Effector memory CD8-positive, alpha-beta T cell (primary cell): Measurements from ENCODE around the gene C11orf24.
"Not testable (repeated sequence)": the region's sequence is repeated elsewhere in the genome, so short reads cannot be mapped to it uniquely, and the experiment has no call there.

Experiments
- ATAC-seq: fragments of 150-1000 bp; cut with Tn5 transposase; replicated peaks from 2 replicates; pipeline ENCODE4 v1.10.0; 2021; ENCODE audit warnings: mild to moderate bottlenecking, moderate library complexity
- DNase-seq, 3 experiments: peaks; one replicate each; pipeline ENCODE4 v3.0.0; 2021
- H3K27ac Mint-ChIP-seq, 2 donors: one replicate each; pipeline ENCODE4 v1.8.0; 2022; ENCODE audit warnings: mild to moderate bottlenecking in 2 of 2, mixed read lengths in 2 of 2, moderate library complexity in 2 of 2
- H3K27me3 Mint-ChIP-seq, 2 donors: one replicate each; pipeline ENCODE4 v1.8.0; 2022; ENCODE audit warnings: mixed read lengths in 2 of 2
- H3K36me3 Mint-ChIP-seq: one replicate; pipeline ENCODE4 v1.8.0; 2022; ENCODE audit warnings: mild to moderate bottlenecking, moderate library complexity, mixed read lengths; ENCODE audit not compliant: insufficient read depth
- H3K4me1 Mint-ChIP-seq, 2 donors: one replicate each; pipeline ENCODE4 v1.8.0; 2022; ENCODE audit warnings: low read depth in 2 of 2, mixed read lengths in 2 of 2
- H3K4me3 Mint-ChIP-seq, 2 donors: one replicate each; pipeline ENCODE4 v1.8.0; 2022; ENCODE audit warnings: mild to moderate bottlenecking in 2 of 2, mixed read lengths in 2 of 2, moderate library complexity in 2 of 2
- H3K9me3 Mint-ChIP-seq, 2 donors: one replicate each; pipeline ENCODE4 v1.8.0; 2022; ENCODE audit warnings: mixed read lengths in 2 of 2

Gene C11orf24

DNA sequence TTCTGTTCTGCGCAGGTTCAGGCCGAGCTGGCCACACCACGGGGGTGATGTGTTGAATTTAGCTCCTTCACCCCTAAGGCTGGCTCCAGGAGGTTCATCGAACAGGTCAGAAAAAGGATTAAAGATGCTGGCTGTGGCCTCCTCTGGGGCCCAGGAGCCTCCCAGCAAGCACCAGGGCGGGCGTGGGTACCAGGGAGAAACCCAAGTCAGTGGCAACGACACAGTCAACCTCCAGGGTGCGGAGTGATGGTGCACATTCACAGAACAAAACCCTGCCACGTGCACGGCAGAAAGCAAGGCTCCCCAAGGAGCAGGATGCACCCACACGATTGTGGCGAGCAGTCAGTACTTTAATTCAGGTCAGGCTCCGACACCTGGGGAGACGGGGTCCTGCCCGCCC lies 10.8 kb downstream of the C11orf24 start:
- Mint-ChIP-seq H3K4me1 (peaks cover 6 to 8% of the 10 kb centered on the region in 2 donors), H3K4me3 (no peak overlapping the region), H3K9me3 (no peaks in the 10 kb centered on the region), H3K27me3 (peaks cover 0 to 8% of the 10 kb centered on the region in 2 donors), H3K27ac (no peak overlapping the region), H3K36me3 (peaks cover 10% of the 10 kb centered on the region)
- no peak for DNase-seq
- ATAC-seq: no peak

- no peaks in the 10 kb centered on the region for H3K9me3 Mint-ChIP-seq
- no peak for ATAC-seq
- H3K4me3 Mint-ChIP-seq: no peak overlapping the region
- DNase-seq: no peak
- H3K27me3 Mint-ChIP-seq: peaks cover 0 to 9% of the 10 kb centered on the region in 2 donors
- no peak overlapping the region for H3K27ac Mint-ChIP-seq
- H3K36me3 Mint-ChIP-seq: peaks cover 10% of the 10 kb centered on the region
- H3K4me1 Mint-ChIP-seq: peaks cover 6 to 8% of the 10 kb centered on the region in 2 donors
Observed at GRCh38 chr11:68260484-68260883, 11.3 kb downstream of the C11orf24 start.

- H3K27ac Mint-ChIP-seq: no peak overlapping the region
- DNase-seq (no peak), ATAC-seq (no peak)
- no peak overlapping the region for H3K4me3 Mint-ChIP-seq
- H3K4me1 Mint-ChIP-seq: peaks cover 0 to 8% of the 10 kb centered on the region in 2 donors
- H3K9me3 Mint-ChIP-seq: no peaks in the 10 kb centered on the region
- peaks cover 12% of the 10 kb centered on the region for H3K36me3 Mint-ChIP-seq
- peaks cover 0 to 14% of the 10 kb centered on the region in 2 donors for H3K27me3 Mint-ChIP-seq
Observed at GRCh38 chr11:68259122-68259959, 12.4 kb downstream of the C11orf24 start.

DNA sequence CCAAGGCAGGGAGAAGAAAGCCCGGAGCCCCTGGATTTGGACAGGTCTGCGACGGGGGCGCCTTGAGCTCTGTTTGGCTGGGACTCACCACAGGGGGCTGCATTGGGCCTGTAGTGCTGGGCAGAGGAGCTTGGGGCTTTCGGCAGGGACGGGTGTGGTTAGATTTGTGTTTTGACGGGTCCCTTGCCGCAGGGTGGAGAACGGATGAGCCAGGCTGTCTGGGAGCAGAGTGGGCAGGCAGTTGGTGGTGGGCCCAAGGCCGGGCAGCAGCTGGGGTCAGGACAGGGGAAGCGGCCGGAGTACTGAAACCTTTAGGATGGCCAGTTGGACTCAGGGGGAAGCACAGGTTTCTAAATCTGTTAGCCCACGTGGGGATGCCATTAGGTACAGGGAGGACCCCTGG lies 13.4 kb downstream of the C11orf24 start:
- ATAC-seq: no peak
- no peak for DNase-seq
- H3K4me1 Mint-ChIP-seq: peaks cover 0 to 8% of the 10 kb centered on the region in 2 donors
- peaks cover 0 to 24% of the 10 kb centered on the region in 2 donors for H3K27me3 Mint-ChIP-seq
- H3K9me3 Mint-ChIP-seq: no peaks in the 10 kb centered on the region
- H3K36me3 Mint-ChIP-seq: peaks cover 12% of the 10 kb centered on the region
- no peak overlapping the region for H3K4me3 Mint-ChIP-seq
- peak overlapping the region in 1 of 2 donors; percentile 78 for H3K27ac Mint-ChIP-seq

DNA sequence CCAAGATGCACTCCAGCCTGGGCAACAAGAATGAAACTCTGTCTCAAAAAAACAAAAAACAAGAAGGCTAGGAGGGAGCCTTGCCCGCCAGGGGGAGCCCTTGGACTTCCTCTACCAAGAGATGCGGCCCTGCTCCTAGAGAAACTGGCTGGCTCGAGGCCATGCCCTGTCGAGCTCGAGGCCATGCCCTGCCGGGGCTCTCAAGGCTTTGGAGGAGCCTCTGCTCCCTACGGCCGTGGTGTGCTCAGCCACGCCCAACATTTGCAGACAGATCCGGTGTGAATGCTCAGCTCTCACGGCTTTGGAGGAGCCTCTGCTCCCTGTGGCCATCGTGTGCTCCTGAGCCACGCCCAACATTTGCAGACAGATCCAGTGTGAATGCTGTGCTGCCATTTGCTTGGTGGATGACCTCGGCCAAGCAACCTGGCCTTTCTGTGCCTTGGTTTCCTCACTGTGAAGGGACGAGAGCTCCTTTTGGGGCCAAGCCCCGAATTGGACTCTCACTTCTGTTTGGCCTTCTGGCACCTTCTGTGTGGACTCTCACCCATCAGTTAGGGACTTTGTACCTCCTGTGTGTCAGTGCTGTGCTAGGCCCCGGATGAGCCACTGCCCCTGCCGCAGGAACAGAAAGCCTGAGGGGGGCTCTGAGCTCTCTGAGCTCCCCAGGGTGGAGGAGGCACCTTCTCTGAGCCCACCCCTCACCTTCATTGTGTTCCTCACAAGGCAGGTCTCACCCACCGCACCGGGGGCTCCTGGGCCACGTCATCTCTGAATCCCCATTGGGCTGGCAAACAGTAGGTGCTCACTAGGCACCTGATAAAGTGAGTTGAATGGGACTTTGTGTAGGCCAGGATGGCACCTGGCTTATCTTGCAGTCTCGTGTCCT lies 14.1 kb downstream of the C11orf24 start:
- DNase-seq (peak; percentile 92 to 95 (median 93)), ATAC-seq (peak; percentile 97)
- no peaks in the 10 kb centered on the region for H3K9me3 Mint-ChIP-seq
- peaks cover 0 to 8% of the 10 kb centered on the region in 2 donors for H3K4me1 Mint-ChIP-seq
- no peak overlapping the region for H3K4me3 Mint-ChIP-seq
- H3K27me3 Mint-ChIP-seq: peaks cover 0 to 24% of the 10 kb centered on the region in 2 donors
- peak overlapping the region in 1 of 2 donors; percentile 78 for H3K27ac Mint-ChIP-seq
- peaks cover 9% of the 10 kb centered on the region for H3K36me3 Mint-ChIP-seq

DNA sequence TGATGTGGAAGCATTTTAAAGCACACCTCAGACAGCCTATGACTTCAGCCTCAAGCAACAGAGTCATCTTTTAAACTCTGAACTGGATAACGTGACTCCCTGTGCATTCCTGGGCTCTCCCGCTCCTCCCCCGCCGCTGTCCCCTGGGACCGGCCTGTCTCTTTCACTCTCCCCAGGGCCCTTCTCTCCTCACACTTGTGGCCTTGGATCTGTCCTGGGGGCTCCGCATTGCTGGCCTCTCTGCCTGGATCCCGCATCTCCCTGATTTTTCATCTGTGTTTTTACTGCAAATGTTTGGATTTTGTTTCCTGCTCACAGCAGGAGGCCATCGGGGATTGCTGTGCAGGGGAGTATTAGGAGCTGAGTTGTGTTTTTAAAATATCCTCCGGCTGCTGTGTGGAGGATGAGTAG lies 15.4 kb downstream of the C11orf24 start:
- Mint-ChIP-seq H3K9me3 (no peaks in the 10 kb centered on the region), H3K4me3 (no peak overlapping the region), H3K36me3 (peaks cover 3% of the 10 kb centered on the region), H3K27me3 (peaks cover 0 to 24% of the 10 kb centered on the region in 2 donors), H3K4me1 (peaks cover 0 to 8% of the 10 kb centered on the region in 2 donors), H3K27ac (no peak overlapping the region)
- DNase-seq (no peak), ATAC-seq (no peak)

DNA sequence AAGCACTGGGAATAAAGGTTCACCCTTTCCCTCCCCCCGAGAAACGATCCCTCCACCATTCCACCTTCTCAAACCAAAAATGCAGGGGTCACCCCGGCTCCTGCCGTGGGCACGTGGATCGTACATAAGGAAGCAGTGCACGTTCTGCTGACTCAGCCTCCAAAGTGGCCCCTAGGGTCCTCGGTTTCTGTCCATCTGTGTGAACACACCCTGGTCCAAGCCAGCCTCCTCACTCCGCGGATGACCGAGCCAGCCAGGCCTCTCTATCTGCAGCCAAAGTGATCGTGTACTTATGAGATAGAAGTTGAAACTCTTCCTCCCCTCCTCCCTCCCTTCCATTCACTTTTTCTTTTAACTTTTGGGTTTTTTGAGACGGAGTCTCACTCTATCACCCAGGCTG lies 16.2 kb downstream of the C11orf24 start:
- Mint-ChIP-seq H3K36me3 (peaks cover 3% of the 10 kb centered on the region), H3K27ac (no peak overlapping the region), H3K27me3 (peaks cover 0 to 24% of the 10 kb centered on the region in 2 donors), H3K4me3 (no peak overlapping the region), H3K9me3 (no peaks in the 10 kb centered on the region), H3K4me1 (peaks cover 0 to 7% of the 10 kb centered on the region in 2 donors)
- DNase-seq: no peak
- ATAC-seq: no peak

DNA sequence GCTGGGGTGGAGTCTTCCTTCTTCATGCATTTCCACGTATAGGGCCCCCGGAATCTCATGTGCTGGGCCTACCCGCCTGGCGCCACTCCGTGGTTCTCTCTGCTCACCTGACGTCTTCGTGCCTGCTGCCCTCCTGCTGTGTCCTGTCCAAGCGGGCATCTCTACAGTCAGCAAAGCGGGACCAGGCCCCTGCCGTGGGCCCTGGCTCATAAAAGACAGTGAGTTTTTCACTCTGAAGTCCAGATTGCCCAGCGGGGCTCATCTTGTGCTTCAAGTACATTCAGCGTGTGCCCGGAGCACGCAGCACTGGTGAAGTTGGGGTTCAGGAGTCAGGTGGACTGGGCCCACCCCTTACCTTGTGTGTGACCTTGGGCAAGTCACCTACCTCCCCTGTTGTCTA lies 17.4 kb downstream of the C11orf24 start:
- ATAC-seq: no peak
- peaks cover 0 to 6% of the 10 kb centered on the region in 2 donors for H3K4me1 Mint-ChIP-seq
- H3K9me3 Mint-ChIP-seq: no peaks in the 10 kb centered on the region
- H3K4me3 Mint-ChIP-seq: no peak overlapping the region
- peaks cover 0 to 24% of the 10 kb centered on the region in 2 donors for H3K27me3 Mint-ChIP-seq
- peaks cover 6% of the 10 kb centered on the region for H3K36me3 Mint-ChIP-seq
- no peak overlapping the region for H3K27ac Mint-ChIP-seq
- no peak for DNase-seq

DNA sequence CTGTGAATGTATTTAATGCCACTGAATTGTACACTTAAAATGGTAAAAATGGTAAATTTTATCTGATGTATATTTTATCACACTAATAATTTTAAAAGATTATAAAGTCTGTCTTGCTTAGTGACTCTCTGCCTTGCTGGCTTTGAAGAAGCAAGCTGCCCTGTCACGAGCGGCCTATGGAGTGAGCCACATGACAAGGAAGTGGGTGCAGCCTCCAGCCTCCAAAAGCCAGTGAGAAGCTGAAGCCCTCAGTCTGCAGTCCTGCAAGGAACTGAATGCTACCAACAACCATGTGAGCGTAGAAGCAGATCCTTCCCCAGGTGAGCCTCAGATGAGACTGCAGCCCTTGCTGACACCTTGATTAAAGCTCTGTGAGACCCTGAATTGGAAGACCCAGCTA lies 20.0 kb downstream of the C11orf24 start:
- Mint-ChIP-seq H3K27ac (no peak overlapping the region), H3K4me3 (no peak overlapping the region), H3K4me1 (no peaks in the 10 kb centered on the region), H3K36me3 (peaks cover 9% of the 10 kb centered on the region), H3K27me3 (peaks cover 0 to 23% of the 10 kb centered on the region in 2 donors), H3K9me3 (no peaks in the 10 kb centered on the region)
- no peak for ATAC-seq
- no peak for DNase-seq

DNA sequence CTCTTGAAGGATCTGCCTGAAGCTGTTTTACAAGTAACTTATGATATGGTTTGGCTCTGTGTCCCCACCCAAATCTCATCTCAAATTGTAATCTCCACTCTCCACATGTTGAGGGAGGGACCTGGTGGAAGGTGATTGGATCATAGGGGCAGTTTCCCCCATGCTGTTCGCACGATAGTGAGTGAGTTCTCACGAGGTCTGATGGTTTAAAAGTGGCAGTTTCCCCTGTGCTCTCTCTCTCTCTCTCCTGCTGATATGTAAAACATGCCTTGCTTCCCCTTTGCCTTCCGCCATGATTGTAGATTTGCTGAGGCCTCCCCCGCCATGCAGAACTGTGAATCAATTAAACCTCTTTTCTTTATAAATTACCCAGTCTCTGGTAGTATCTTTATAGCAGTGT lies 26.9 kb downstream of the C11orf24 start:
- DNase-seq, H3K4me1 Mint-ChIP-seq, H3K36me3 Mint-ChIP-seq, H3K27me3 Mint-ChIP-seq, ATAC-seq, H3K4me3 Mint-ChIP-seq, H3K9me3 Mint-ChIP-seq, H3K27ac Mint-ChIP-seq: not testable (repeated sequence)

DNA sequence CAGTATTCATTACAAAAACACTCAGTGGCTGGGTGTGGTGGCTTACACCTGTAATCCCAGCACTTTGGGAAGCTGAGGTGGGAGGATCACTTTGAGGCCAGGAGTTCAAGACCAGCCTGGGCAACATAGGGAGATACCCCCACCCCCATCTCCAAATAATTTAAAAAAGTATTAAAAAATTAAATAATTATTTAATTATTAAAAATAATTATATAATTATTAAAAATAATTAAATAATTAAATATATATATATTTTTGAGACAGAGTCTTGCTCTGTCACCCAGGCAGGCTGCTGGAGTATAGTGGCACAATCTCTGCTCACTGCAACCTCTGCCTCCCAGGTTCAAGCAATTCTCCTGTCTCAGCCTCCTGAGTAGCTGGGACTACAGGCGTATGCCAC lies 27.9 kb downstream of the C11orf24 start:
- ATAC-seq, H3K36me3 Mint-ChIP-seq, H3K27ac Mint-ChIP-seq, H3K9me3 Mint-ChIP-seq, H3K4me3 Mint-ChIP-seq, H3K4me1 Mint-ChIP-seq, DNase-seq: not testable (repeated sequence)
- H3K27me3 Mint-ChIP-seq: peaks cover 0 to 13% of the 10 kb centered on the region in 2 donors

- H3K9me3 Mint-ChIP-seq: no peaks in the 10 kb centered on the region
- no peak overlapping the region for H3K27ac Mint-ChIP-seq
- no peak for DNase-seq
- H3K27me3 Mint-ChIP-seq: peaks cover 3 to 18% of the 10 kb centered on the region in 2 donors
- peaks cover under 1% of the 10 kb centered on the region for H3K36me3 Mint-ChIP-seq
- H3K4me1 Mint-ChIP-seq: no peaks in the 10 kb centered on the region
- no peak overlapping the region for H3K4me3 Mint-ChIP-seq
- ATAC-seq: no peak
Observed at GRCh38 chr11:68242616-68243015, 29.2 kb downstream of the C11orf24 start.

DNA sequence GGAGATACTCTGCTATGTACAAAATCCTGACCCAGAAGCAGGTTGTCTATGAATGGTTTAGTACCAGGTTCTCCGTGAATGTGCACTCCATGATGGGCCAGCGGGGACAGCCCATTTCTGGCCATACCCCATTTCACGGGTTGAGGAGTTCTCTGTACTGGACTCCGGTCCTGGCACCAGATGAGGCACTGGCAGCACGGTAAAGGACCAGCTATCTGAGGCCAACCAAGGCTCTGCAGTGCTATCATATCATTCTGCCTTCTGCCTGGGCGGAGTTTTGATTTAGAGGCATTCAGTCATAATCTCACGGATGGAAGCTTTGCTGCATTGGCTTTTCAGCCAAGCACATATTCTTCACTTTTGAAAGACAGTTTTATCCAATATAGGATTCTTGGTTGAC lies 40.2 kb downstream of the C11orf24 start:
- DNase-seq: no peak
- Mint-ChIP-seq H3K27ac (no peak overlapping the region), H3K4me3 (no peak overlapping the region)

More for the DNA sequence above, 40.2 kb downstream of the C11orf24 start:
- no peaks in the 10 kb centered on the region for H3K4me1 Mint-ChIP-seq
- H3K36me3 Mint-ChIP-seq: no peaks in the 10 kb centered on the region
- peaks cover 0 to 6% of the 10 kb centered on the region in 2 donors for H3K9me3 Mint-ChIP-seq
- ATAC-seq: no peak
- H3K27me3 Mint-ChIP-seq: peaks cover 18 to 19% of the 10 kb centered on the region in 2 donors
